KG1 (cell line): Measurements from ENCODE around the gene ZNF532.
"Not testable (repeated sequence)": the region's sequence is repeated elsewhere in the genome, so short reads cannot be mapped to it uniquely, and the experiment has no call there.

Experiments
- DNase-seq: peaks from one replicate; lab custom pipeline; 2025; lab: John Stamatoyannopoulos, UW

Gene ZNF532, protein sequence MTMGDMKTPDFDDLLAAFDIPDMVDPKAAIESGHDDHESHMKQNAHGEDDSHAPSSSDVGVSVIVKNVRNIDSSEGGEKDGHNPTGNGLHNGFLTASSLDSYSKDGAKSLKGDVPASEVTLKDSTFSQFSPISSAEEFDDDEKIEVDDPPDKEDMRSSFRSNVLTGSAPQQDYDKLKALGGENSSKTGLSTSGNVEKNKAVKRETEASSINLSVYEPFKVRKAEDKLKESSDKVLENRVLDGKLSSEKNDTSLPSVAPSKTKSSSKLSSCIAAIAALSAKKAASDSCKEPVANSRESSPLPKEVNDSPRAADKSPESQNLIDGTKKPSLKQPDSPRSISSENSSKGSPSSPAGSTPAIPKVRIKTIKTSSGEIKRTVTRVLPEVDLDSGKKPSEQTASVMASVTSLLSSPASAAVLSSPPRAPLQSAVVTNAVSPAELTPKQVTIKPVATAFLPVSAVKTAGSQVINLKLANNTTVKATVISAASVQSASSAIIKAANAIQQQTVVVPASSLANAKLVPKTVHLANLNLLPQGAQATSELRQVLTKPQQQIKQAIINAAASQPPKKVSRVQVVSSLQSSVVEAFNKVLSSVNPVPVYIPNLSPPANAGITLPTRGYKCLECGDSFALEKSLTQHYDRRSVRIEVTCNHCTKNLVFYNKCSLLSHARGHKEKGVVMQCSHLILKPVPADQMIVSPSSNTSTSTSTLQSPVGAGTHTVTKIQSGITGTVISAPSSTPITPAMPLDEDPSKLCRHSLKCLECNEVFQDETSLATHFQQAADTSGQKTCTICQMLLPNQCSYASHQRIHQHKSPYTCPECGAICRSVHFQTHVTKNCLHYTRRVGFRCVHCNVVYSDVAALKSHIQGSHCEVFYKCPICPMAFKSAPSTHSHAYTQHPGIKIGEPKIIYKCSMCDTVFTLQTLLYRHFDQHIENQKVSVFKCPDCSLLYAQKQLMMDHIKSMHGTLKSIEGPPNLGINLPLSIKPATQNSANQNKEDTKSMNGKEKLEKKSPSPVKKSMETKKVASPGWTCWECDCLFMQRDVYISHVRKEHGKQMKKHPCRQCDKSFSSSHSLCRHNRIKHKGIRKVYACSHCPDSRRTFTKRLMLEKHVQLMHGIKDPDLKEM (N-terminal part only)

DNA sequence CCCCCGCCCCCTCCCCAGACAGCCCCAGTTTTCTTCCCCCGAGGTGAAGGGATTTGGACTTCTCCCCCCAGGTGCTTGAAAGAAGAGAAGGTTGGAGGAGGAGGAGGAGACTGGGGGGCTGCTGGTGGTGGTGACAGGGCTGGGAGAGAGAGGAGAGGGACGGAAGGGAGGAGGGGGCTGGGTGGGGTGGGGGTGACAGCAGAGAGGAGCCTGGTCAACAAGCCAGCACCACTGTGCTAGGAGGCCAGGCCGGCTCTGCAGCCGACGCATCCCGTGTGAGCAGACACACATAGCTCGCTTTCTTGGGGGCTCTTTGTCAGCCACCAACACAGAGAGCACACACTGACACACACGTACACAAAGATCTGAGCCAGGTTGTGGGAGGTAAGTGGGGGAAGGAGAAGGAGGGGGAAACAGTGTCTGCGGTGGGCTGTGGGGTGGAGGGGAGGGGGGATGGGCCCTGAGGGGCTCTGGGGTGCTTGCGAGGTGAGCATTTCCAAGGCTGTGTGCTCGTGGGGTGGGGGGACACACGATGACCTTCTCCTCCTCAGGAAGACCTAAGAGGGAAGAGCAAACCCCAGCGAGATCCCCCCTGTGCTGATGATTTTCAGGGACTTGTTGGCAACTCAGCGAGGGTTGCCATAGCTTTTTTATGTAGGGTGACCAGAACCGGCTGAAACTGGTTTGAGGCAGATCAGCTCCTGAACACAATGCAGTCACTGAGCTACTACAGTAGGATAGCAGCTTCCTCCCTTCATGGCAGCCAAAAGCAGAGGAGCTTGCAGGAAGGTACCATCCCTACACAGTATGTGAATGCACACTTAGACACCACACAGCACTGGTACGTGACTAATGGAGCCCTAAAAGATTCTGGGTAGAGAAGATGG is at the start of gene ZNF532:
Gene ZNF532, plus strand, starts transcription at position 732 of the 887 bp plus-strand sequence. CDS start 53,411 bp downstream, outside the sequence.
- DNase-seq = no peak

DNA sequence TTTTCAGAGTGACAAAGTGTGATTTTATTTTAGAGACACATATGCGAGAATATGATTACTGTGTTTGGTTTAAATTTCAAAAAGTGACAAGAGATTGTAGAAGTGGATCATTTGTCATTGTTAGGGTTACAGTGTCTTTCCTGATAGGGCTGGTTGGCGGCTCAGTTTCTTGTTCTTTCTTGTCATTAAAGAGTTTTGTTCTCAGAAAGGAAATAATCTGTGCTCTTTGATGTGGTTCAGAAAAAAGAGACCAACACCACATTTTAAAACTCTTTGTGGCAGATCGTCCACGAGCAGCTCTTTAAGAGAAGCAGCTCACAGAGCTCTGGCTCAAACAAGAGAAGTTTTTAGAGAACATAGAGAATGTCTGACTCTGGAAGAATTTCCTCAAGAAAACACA is 45.6 kb upstream of the ZNF532 start:
- DNase-seq = no peak

DNA sequence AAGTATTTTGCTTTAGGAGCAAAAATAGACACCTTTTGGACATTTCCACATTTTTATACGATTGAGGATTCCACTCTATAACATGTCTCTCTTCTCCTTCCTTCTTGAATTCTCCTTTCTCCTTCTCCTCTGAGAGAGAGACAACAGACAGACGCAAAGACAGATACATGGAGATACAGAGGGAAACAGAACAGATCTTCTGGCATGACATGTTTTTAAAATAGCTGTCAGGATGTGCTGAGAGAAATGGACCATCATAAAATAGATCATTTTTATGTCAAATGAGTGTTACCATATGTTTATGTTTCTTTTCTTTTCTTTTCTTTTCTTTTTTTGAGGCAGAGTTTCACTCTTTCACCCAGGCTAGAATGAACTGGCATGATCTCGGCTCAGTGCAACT is 44.4 kb upstream of the ZNF532 start:
- DNase-seq = no peak

DNA sequence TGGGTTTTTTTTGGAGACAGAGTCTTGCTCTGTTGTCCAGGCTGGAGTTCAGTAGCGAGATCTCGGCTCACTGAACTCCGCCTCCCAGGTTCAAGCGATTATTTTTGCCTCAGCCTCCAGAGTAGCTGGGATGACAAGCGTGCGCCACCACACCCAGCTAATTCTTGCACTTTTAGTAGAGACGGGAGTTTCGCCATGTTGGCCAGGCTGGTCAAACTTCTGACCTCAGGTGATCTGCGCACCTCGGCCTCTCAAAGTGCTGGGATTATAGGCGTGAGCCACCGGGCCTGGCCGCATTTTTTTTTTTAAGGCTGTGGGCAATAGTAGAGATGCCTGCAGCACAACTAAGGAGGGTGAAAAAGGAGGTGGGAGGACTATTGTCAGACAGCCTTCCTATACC is 41.7 kb upstream of the ZNF532 start:
- no peak for DNase-seq

DNA sequence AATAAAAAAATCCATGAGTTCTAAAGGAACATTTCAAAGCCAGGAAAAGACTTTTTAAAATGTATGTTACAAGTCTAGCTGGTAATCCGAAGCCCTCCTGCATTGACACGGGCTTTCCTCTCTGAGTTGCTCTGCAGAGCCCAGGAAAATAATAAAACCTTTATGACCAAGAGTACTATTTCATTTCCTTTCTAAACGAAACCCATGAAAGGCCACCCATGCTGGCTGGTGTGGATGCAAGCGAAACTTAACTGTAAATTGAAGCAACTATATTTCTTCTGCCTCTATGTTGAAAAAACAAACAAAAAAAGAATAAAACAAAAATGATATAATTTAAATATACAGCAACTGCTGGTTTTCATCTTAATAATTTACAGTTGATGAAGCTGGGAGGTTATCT is 41.3 kb upstream of the ZNF532 start:
- no peak for DNase-seq

DNA sequence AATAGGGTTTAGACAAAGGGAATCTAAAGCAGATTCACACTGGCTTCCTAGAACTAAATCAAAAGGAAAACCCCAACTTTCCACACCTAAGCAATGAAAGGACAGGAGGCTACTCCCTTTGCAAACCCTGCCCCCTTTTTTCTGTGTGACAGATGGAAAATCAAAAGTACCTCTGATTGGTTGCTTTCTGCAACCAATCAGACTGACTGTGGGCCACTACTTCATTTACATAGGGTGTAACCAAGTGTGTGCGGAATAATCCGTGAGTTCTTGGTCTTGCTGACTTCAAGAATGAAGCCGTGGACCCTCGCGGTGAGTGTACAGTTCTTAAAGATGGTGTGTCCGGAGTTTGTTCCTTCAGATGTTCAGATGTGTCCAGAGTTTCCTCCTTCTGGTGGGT is 37.8 kb upstream of the ZNF532 start:
- not testable (repeated sequence) for DNase-seq

DNA sequence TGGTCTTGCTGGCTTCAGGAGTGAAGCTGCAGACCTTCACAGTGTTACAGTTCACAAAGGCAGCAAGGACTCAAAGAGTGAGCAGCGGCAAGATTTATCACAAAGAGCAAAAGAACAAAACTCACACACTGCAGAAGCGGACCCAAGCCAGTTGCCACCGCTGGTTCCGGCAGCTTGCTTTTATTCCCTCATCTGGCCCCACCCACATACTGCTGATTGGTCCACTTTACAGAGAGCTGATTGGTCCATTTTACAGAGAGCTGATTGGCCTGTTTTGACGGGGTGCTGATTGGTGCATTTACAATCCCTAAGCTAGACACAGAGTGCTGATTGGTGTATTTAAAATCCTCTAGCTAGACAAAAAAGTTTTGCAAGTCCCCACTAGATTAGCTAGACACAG is 37.2 kb upstream of the ZNF532 start:
- no peak for DNase-seq

DNA sequence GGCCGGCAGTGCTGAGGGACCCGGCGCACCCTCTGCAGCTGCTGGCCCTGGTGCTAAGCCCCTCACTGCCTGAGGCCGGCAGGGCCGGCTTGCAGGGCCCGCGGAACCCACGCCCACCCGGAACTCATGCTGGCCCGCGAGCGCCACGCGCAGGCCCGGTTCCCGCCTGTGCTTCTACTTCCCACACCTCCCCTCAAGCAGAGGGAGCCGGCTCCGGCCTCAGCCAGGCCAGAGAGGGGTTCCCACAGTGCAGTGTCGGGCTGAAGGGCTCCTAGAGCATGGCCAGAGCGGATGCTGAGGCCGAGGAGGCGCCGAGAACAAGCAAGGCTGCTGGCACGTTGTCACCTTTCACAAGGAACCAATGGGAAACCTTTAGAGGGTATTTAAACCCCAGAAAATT is 36.8 kb upstream of the ZNF532 start:
- DNase-seq = no peak

DNA sequence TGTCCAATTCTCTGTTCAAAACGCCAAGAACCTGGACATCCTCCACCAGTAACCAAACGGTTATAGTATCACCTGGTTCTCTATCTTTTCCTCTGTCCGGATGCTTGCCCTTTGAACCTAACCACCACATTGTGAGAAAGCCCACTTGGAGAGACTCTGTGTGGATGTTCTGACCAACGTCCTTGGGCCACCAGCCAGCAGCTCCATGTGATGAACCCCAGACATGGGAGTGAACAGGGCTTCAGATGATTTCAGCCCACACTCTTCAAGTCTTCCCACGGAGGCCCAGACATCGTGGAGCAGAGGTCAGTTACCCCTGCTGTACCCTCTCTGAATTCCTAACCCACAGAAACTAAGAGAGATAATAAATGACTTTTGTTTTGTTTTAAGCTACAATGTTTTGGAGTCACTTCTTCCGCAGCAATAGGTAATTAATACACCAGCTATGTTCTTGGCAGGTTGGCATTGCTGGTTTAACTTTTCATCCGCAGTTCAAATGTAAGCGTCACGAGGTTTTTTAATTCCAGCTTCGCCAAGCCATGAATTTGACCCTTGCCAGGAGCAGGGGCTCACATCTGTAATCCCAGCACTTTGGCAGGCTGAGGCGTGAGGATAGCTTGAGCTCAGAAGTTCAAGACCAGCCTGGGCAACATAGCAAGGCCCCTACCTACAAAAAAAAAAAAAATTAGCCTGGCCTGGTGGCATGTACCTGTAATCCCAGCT is 36.1 kb upstream of the ZNF532 start:
- DNase-seq = no peak

DNA sequence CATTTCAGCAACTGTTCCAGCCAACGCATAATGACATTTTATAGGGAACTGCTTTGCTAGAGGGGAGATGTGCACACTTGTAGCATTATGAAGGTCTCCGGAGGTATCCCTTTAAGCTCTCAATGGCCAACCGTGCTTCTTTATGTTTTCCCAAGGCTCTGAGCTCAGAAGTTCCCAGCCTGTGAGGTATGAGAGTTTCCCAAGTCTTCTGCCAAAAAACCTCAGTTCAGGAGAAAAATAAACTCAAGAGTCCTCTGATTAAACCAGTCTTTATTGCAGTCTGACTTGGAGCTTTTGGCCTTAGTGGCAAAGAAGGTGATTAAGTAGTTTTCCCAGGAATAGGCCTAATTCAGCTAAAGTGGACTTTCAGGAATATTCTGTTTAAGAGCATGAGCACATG is 35.4 kb upstream of the ZNF532 start:
- no peak for DNase-seq

DNA sequence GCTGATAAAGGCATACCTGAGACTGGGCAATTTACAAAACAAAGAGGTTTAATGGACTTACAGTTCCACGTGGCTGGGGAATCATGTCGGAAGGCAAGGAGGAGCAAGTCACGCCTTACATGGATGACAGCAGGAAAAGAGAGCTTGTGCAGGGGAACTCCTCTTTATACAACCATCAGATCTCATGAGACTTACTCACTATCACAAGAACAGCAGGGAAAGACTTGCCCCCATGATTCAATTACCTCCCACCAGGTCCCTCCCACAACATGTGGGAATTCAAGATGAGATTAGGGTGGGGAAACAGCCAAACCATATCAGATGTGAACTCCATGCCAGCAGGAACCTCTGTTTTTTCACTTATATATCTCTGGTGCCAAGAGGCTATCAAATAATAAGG is 34.8 kb upstream of the ZNF532 start:
- not testable (repeated sequence) for DNase-seq

DNA sequence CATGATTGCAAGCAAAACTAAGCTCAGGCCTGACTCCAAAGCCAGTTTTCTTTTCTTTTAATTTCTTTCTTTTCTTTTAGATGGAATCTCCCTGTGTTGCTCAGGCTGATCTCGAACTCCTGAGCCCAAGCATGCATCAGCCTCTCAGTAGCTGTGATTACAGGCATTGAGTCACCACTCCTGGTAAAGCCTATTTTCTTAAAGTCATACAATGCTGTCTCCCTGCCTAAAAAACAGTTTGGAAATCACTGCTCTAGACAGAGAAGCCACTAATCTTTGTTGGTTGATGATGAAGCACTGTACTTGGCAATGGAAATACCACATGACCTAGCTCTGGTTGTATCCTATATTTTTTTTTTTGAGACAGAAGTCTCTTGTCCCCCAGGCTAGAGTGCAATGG is 33.1 kb upstream of the ZNF532 start:
- DNase-seq = no peak

DNA sequence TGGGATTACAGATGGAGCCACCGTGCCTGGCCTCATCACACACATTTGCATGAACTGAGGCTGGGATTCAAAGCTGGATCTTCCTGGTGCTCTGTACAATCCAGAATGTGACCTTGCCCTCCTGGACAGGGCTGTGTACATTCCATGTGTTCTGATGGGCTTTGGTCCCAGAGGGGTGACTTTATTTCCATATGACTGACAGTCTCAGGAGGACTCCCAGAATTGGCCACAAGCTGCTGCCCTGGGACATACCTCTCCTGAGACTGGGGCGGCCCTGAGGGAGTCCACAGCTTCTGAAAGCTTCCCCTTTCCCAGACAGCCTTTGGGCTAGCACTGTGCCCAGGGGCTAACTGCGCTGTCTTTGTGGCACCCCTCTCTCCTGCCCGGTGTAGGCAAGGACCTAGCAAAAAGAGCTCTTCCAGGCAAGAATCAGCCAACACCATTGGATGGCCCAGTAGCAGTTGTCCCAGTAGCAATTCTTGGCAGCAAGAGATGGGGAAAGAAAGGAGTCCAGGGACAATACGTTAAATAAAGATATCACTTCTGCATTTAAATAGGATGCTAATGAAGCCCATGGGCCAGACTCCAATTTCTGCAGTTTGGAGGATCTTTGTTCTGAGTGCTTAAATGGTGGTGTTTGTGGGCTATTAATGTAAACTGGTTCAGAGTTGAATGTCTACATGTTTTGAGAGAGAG is 26.4 kb upstream of the ZNF532 start:
- DNase-seq = no peak

DNA sequence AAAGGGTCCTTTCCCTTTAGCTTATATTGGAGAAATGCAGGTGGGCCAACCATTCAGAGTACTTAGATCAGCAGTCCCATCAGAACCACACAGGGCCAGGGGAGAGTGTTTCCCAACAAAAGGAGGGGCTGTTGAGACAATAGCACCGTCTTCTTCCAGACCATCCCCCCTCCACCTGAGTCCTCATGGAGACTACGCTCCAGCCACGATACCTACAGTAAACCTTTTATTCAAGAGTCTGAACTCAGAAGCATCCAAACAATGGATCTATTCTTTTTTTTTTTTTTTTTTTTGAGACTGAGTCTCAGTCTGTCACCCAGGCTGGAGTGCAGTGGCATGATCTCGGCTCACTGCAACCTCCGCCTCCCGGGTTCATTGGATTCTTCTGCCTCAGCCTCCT is 25.7 kb upstream of the ZNF532 start:
- DNase-seq = no peak

DNA sequence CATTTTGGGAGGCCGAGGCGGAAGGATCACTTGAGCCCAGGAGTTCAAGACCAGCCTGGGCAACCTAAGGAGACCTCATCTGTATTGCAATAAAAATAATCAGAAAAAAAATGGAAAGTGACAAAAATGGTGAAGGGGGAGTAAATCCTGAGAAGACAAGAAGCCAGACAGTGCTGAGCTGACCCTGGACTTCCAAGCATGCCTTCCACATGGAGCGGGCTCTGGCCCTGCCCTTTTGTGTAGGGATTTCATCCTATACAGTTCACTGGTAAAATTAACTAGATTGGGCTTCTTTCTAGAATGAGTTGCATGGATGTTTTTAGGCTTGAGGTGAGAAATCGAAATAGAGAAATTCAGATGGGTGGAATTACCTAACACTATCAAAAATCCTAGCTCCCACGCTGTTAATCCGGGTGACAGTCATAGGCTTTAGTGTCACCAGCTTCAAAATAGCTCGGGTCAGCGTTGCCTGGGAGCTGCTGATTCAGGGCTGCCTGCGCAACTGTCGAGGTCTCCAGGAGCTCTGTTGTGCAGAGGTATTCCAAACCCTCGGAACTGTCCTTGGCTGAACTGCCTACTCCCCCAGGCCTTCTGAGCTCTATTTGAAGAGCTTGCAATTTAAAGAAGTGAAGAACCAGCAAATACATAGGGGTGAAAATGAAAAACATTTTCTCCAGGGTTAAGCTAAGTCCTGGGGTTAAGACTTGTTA is 21.5 kb upstream of the ZNF532 start:
- DNase-seq = no peak

DNA sequence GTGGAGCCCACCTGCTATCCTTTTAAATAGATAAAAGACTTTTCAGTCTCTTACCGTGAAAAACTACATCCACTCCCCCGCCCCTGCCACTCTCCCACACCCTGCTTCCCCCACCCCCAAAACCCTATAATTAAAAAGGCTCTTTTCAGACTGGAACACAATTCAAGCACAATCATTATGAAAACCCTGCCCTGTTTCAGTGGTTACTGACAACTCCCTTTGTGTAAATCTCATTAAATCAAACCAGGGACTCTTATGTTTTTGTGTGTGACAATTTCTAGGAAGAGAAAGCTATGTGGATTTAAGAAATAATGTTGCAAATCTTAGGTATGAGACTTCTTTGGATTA is 21.0 kb upstream of the ZNF532 start:
- DNase-seq = no peak

DNA sequence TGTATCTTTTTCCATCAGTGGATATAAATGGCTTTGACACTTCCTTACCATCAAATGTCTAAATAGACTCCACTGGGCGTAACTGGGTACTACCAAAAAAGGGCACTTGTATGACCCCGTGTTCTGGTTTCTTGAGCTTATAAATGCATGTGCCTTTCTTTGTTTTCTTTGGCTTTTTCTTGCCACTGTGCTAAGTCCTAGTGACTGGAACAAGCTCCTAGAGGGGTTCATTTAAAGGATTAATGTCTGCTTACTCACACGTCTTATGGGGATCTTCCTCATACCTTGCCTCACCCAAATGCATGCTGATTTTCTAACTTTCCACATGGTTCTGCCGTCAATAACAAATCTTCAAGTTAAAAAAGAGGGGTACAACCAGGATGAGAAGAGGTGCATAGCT is 19.8 kb upstream of the ZNF532 start:
- DNase-seq = no peak

DNA sequence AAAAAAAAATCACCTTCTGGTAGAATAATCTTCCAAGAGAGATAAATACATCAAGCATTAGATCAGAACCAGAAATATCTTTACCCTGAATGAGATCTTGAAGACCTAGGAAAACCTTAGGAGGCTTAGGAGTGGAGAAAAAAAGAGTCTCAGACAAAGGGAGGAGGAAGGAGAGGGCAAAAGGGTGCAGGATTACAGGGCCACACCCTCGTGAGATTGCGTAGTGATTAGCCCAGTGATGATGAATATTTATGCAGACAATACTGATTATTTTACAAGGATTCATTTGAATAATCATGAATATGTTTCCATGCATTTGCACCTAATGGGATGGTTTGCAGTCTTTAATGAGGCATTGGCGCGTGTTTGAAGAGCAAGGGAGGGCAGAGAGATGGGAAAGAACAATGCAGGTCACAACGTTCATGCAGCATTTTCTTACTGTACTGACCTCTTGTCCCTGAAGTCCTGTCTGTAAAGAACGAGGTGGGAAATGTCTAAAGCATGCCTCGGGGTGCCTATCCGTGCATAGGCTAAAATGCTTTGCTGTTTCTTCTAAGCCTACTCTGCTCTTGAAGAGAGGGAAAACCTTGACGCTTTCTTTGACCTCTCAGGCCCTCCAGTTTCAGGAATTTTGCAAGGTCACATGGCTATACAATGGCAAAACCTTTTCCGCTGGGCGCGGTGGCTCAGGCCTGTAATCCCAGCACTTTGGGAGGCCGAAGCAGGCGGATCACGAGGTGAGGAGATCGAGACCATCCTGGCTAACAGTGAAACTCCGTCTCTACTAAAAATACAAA is 18.6 kb upstream of the ZNF532 start:
- no peak for DNase-seq
